LNCAP (cell line): Measurements from ENCODE around the gene CA10.

Experiments used
- CTCF ChIP-seq: fragments of 450-650 bp; IDR thresholded peaks from 2 replicates; pipeline ENCODE4 v1.5.1; 2017; ENCODE audit warnings: mild to moderate bottlenecking

CA10 gene

DNA sequence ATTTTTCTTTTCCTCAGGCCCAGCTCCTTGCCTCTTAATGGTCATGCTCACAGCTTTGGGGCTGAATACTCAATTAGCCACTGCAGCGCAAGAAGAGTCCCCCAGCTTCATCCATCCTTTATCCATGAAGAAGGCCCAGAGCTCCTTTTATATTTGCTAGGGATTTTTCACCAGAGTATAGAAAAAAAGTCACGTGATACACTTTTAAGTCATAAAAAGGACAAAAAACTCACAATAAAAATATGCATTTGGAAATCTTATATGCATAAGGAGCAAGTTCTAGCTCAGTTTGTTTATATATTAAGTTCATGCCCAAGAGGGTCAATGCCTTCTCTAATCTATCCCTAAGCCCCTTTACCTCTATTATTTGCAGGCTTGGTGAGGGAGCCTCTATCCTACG, 254.1 kb downstream of the CA10 start:
- TF ChIP-seq CTCF, result no peak

DNA sequence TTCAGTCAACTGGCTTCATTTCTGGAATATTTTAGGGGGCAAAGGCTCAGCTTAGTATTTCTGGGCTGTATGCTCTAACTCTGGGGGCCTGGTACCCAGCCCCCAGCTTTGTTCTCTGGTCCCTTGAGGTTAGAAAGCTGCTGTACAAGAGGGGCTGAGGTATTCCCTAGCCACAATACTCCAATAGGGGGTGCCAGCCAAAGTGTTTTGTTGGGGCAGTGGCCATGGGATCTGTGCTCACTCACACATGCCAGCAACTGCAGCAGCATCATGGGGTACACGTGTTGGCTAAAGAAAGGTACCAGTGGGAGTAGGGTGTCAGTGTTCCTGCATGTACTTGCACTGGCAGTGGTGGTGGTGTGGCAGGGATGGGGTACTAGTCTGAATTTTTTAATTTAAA, 257.3 kb downstream of the CA10 start:
- no peak for TF ChIP-seq CTCF

GRCh38 chr17:51891936-51892335, 266.6 kb downstream of the CA10 start:
- TF ChIP-seq CTCF, result no peak

DNA sequence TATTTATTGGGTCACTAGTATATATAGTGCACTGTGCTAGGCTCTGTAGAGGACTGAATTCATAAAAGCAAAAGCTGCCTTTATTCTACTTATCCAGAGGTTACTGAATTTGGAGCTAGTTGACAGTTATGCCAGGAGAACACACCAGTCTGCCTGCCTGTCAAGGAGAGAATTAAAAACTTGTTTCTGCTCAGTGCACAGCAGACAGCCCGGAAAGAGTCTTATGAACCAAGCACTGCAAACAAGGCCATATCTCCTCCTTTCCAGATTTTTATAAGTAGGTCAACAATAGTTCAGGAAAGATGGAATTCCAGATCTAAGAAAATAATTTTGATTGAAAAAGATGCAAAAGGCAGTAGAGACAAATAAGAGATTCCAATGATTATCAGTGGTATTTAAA, 267.8 kb downstream of the CA10 start:
- TF ChIP-seq CTCF, result no peak

DNA sequence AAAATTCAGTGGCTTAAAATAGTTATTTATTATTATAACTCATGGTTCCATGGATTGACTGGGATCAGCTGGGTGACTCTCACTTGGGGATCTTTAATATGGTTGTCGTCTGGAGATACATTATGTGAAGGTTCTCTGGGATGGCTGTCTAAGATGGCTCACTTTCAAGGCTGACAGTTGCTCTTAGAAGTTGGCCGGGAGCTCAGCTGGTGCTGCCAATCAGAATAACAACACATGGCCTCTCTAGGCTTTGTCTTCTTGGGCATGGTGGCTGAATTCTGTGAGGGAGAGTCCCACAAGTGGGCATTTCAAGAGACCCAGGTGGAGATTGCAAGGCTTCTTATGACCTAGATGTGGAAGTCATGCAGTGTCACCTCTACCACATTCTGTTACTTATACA, 269.7 kb downstream of the CA10 start:
- TF ChIP-seq CTCF, result no peak

DNA sequence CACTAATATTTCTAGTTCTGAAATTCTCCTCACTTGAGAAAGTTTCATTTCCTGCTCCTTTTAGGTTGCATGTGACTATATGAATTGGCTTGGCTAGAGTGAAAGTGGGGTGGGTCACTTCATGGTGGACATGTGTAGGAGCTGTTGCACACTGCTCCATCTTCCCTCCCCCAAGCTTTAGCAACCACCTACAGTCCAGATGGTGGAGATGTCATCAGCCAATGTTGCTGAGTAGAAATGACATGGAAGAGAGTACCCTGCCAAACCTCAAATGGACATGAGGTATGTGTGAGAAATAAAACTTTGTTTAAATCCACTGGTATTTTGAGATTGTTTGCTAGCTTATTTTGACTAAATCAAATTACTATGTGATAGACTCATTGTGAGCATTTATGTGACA, 281.5 kb downstream of the CA10 start:
- no peak for TF ChIP-seq CTCF

DNA sequence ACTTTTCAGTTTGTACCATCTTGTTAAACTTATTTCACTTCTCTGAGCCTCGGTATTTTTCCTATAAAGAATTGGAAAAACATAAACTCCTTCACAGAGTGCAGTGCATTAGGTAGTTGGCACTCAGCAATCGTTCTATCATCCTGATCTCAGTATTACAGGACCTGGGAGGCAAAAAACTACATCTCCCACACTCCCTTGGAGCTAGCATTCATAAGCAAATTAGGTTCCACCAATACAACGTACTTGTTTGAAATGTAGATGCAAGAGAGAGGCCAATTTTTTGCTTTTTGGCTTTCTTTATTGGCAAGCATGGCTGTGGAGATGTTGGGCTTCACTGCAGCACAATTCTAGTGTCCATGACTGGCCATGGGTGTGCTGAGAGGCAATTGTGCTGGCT, 285.2 kb downstream of the CA10 start:
- no peak for TF ChIP-seq CTCF

- TF ChIP-seq CTCF, result no peak
Observed at GRCh38 chr17:51869387-51869786, 289.1 kb downstream of the CA10 start.
